Measurements from ENCODE around the gene RWDD3.

Gene RWDD3

GRCh38 chr1:95286479-95286878 is 52.5 kb downstream of the RWDD3 start:
- DNase-seq = no peak

- no peak for DNase-seq
These were observed 53.1 kb downstream of the RWDD3 start for GRCh38 chr1:95287081-95287480.

GRCh38 chr1:95287825-95288224 is 53.8 kb downstream of the RWDD3 start:
- no peak for DNase-seq
